NCI-H146 (cell line): ENCODE results near the gene SPNS2.

ENCODE experiments used
- DNase-seq: peaks from one replicate; lab custom pipeline; 2025; lab: John Stamatoyannopoulos, UW

Gene SPNS2, protein sequence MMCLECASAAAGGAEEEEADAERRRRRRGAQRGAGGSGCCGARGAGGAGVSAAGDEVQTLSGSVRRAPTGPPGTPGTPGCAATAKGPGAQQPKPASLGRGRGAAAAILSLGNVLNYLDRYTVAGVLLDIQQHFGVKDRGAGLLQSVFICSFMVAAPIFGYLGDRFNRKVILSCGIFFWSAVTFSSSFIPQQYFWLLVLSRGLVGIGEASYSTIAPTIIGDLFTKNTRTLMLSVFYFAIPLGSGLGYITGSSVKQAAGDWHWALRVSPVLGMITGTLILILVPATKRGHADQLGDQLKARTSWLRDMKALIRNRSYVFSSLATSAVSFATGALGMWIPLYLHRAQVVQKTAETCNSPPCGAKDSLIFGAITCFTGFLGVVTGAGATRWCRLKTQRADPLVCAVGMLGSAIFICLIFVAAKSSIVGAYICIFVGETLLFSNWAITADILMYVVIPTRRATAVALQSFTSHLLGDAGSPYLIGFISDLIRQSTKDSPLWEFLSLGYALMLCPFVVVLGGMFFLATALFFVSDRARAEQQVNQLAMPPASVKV

DNA sequence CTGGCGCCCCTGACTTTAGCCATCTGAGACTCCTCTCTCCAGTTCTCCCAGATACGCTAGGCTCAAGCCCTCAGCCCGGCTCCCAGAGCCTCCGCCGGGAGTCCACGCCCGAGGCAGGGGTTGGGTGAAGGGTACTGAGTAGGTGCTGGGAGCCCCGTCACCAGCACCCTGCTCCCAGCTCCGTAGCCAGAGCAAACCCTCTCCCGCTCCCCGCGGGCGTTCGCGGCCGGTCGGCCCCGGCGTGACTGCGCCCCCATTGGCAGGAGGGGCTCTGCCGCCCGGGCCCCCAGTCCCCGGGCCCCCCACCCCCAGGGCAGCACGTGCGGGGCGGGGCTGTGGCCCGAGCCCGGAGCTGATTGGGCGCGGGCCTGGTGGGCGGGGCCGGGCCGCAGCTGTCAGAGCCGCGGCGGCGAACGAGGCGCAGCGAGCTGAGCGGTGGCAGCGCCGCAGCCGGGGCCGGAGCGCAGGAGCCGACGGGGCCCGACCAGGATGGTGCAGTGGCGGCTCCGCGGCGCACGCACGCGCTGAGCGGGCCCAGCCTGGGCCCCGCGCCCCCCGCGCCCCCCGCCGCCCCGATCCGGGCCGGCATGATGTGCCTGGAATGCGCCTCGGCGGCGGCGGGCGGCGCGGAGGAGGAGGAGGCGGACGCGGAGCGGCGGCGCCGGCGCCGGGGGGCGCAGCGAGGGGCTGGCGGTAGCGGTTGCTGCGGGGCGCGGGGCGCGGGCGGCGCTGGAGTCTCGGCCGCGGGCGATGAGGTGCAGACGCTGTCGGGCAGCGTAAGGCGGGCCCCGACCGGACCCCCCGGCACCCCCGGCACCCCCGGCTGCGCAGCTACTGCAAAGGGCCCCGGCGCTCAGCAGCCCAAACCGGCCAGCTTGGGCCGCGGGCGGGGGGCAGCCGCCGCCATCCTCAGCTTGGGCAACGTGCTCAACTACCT lies at the start of gene SPNS2:
SPNS2 (plus strand) TSS at position 421 of the 937 bp plus-strand sequence; CDS start at position 588, 167 bp downstream.
- peak; percentile 64 for DNase-seq

DNA sequence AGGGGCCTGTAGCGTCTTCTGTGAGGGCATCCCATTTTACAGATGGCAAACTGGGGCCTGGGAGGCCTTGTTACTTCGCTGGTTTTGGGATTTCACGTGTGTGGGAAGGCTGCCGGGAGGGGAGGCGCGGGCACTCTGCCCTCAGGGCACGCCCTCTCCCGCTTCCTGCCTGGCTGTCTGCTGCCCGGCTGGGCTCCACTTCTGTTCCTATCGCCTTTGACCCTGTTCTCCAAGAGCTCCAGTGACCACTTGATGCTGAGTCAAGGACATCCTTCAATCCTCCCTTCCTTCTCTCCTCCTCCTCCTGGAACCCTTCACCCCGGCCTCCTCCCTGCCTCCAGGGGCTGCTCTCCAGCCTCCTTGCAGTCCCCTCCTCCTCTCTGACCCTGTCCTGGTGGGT lies 48.9 kb upstream of the SPNS2 start:
- no peak for DNase-seq

DNA sequence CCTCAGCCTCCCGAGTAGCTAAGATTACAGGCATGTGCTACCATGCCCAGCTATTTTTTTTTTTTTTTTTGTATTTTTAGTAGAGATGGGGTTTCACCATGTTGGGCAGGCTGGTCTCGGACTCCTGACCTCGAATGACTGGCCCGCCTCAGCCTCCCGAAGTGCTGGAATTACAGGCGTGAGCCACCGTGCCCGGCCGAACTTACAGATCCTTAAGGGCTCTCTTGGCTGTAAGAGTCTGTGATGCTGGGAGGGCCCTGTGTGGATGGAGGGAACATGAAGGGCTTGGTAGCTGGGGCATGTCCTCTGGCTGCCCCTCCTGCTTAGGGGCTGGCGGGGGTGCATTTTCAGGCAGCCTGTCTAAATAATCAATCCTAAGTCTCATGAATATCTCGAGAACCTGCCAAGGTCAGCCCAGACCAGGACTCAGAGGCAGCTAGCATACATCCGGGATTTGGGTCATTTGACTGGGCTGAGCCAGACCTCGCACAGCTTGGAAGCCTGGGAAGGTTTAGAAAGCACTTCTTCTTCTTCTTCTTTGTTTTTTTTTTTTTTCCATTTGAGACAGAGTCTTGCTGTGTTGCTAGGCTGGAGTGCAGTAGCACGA lies 47.9 kb upstream of the SPNS2 start:
- DNase-seq = no peak

DNA sequence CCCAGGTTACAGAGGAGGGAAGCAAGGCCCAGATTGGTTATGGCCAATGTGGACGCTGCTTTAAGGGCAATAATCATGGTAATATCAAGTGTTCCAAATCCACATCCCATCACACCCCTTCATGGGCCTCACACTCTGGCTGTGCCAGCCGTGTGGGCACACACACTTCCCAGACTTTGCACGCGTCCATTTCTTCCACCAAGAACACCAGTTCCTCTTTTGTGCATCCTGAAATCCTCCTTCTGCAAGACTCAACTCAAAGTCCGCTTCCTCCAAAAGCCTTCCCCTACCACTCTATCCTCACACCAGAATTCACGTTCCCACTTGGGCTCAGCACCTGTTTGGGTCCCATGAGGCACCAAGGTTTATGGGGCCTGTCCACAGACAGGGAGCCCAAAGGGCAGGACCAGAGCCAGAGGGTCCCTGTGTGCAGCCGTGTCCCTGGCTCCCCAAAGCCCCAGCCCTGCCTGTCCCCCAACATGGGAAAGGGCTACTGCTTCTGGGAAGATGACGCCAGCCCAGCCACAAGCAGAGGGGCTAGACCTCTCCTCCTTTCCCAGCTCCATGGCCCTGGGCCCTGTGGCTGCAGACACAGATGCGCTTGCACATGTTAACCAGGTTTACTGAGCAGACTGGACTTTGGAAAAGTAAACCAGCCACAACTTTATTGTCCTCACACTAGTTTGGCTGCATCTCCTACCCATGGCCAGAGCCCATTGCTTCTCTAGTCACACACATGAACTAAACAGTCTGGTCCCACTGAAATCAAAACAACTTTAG lies 44.7 kb upstream of the SPNS2 start:
- DNase-seq = no peak

DNA sequence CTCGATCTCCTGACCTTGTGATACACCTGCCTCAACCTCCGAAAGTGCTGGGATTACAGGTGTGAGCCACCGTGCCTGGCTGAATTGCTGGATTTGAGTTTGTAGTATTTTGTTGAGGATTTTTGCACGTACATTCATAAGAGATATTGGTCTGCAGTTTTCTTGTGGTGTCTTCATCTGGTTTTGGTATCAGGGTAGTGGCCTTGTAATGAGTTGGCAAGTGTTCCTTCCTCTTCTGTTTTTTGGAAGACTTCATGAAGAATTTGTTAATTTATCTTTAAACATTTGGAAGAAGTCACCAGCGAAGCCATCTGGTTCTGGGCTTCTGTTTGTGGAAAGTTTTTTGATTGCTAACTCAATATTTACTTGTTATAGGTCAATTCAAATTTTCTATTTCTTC lies 38.0 kb upstream of the SPNS2 start:
- DNase-seq = no peak

DNA sequence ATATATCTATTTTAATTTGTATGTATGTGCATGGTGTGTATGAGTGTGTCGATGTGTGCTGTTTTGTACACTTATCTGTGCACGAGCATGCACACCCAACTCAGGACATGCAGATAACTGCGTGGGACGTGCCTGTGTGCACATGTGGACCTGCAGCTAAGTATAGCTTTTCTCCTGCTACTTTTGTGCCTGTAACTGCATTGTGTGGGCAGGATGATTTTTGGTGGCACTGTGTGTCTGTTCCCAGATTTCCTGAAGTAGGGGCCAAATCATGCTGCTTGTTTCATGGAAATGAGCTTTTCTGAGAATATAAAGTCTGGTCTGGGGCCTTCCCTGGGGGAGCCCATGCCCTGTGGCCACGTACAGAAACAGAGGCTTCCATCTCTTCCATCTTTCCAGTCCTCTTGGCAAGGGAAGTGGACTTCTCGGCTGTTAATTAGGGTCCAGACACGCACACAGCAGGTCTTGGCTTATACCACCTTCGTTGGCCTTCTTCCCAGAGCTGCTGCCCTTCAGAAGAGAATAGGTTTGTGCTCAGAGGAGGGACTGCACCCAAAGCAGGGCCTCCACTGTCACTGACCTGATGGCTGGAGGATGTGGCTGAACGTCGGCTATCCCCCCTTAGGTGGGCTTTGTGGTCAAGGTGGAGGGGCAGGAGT lies 34.7 kb upstream of the SPNS2 start:
- no peak for DNase-seq

DNA sequence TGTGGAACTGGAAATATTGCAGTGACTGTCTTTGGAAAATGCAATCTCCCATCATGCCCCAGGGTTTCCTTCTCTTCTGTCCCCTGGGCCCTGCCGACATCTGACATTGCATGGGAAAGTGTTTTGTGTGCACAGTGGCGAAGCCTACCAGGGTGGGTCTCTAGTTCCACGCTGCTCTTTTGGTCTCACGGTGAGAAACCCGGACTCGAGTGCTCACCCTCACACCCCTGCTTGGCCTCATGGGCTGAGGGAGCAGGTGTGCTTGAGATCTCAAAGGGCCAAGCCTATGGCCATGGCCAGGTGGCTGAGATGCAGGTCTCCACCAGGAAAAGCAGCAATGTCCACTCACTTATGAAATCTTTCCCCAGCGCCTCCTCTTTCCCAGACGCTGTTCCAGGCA lies 32.9 kb upstream of the SPNS2 start:
- DNase-seq = no peak

DNA sequence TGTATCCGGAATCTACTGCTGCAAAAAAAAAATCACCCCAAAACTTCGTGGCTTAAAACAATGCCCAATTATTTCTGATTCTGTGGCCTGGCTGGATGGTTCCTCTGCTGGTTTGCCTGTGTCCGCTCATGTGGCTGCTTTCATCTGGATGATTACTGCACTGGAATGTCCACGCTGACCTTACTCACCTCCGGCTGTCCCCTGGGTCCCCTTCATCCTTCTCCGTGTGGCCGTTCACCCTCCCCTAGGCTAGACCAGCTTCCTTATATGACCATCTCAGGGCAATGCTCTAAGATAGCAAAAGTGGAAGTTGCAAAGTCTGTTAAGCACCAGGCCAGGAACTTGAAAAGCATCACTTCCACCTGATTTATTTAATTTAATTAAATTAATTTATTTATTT lies 31.4 kb upstream of the SPNS2 start:
- no peak for DNase-seq

DNA sequence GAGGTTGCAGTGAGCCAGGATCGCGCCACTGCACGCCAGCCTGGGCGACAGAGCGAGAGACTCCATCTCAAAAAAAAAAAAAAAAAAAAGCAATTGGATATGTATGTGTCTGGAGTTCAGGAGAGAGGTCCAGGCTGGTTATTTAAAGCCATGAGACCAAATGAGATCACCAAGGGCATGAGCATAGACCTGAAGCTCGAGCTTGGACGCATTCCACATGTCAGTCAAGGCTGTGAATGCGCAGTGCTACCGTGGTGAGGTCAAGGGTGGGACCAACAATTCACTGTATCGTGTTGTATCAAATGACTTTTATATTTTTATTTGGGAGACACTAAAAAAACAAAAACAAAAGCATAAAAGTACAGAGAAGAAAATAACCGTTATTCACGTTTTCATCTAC lies 29.1 kb upstream of the SPNS2 start:
- DNase-seq = no peak

DNA sequence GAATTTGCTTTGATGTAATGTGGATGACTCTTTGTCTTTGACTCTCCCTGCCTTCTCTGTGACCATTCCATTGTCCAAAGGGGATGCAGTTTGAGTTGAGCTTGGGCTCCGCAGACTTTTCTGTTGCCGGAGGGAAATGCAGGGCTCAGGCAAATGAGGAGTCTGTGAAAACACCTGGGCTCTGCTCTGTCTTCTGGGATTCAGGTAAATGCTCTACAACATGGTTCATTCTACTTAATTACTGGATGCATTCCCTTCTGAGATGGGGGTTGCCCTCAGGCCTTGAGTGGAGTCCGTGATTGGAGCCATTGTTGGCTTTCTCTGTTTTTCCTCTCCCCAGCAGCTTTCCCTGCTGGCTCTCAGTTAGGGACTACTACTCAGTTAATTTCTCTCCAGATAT lies 26.4 kb upstream of the SPNS2 start:
- DNase-seq = peak; percentile 16

DNA sequence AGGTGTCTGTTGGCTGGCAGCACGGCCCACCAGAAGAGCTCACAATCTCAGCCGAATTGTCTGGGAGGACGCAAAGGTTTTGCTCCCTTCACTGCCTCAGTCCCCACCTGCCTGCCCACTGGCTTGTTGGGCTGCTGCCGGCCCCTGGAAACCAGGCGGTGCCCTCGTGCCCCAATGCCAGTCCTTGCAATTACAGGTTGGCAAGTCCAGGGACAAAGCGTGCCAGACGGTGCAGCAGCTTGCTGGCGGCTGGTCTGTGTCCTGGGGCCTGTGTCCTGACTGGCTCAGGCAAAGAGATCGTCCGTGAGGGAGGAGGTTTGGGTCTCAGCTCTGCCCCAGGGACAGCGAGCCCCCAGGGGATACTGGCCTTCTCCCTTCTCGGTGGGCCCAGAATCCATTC lies 24.6 kb upstream of the SPNS2 start:
- no peak for DNase-seq

DNA sequence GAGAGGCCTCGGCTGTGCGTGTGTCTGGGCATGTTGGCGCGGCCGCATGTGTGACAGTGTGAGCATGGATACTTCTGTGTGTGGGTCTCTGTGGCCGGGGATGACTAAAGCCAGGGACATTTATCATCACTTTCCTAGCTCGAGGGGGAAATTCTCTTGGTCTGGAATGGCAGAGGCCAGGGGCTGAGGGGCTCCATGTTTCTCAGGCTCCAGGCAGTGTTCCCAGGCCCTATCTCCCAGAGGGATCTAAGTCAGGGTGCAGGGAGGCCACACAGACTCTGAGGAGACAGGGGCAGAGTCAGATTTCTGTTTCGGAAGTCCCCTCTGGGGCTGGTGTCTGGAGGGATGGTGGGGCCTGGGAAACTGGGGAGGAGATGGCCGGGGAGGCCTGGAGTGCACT lies 23.7 kb upstream of the SPNS2 start:
- no peak for DNase-seq

DNA sequence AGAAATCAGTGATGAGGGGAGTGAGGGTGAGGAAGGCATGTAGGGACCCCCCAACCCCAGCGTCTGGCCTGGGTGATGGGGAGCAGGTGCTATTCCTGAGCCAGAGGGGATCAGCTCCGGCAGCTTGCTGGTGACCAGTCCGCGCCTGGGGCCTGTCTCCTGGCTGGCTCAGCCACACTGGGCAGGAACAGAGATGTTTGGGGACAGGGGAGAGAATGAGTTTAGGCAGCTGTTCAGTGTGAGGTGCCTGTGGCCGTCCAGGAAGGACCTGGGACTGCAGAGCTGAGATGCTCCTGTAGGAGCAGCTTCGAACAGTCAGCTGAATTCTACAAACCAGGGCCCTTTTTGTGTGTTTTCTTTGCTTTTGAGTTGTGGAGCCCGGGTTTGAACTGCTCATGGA lies 23.2 kb upstream of the SPNS2 start:
- DNase-seq = no peak

DNA sequence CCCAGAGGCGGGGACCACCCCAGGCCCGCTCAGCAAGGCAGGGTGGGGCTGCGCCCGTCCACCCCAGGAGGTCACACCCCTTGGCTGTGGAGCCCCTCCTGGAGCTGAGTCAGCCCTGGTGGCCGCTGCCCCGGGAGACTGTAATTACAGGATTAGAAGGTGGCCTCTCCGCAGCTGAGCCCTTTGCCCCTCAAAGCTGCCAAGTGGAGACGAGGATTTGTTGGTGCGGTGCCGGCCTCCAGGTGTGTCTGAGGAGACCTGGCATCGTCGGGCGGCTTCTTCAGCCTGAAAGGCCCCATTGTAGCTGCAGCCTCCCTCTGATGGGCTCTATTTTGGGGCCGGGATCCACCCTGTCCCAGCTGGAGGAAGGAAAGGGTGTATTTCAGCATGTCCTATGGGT lies 22.7 kb upstream of the SPNS2 start:
- DNase-seq = no peak

DNA sequence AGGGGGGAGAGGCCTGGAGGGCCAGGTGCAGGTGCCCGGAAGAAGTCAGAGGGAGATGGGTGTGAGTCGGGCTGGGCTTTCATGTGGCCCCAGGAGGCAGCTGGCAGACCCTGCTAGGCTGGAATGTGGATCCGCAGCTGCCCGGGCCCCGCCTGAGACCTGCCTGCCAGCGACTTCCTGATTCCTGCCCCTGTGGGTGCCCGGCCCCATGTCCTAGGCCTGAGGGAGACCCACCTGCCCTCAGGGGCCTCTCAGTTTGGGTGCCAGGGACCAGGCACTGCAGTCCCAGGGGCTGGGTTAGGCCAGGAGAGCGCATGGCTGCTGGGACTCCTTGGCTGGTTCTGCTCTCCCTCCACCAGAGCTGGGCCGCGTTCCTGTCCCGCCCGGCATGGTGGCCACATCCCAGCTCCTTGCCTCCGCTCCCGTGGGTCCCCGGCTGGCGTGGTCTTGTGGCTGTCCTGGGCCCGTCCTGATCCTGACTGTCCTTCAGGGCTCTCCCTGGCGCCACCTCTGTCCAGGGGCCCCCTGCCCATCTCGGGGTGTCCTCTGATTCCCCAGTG lies 22.1 kb upstream of the SPNS2 start:
- DNase-seq = peak; percentile 22

DNA sequence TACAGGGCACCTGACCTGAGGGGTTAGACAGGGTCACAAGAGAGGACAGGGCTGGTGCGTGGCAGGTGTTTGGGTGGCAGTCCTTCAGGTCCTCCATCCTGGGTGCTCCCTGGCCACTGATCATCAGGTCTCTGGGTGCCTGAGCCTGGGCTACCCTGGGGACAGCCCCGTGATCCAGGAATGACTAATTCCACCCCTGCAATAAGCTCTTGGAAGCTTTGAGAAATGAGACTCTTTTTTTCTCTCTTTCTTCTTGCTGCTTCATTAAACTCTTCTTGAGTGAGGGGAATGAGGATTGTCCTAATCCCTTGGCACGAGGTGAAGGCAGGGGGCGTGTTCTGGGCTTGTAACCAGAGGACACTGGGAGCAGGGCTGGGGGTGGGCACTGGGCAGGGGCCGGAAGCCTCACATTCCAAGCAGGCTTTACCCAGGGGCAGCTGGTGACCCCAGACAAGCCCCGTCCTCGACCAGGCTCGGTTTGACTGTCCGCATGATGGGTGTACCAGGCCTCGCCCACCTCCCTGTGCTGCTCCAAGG lies 21.4 kb upstream of the SPNS2 start:
- DNase-seq = no peak

DNA sequence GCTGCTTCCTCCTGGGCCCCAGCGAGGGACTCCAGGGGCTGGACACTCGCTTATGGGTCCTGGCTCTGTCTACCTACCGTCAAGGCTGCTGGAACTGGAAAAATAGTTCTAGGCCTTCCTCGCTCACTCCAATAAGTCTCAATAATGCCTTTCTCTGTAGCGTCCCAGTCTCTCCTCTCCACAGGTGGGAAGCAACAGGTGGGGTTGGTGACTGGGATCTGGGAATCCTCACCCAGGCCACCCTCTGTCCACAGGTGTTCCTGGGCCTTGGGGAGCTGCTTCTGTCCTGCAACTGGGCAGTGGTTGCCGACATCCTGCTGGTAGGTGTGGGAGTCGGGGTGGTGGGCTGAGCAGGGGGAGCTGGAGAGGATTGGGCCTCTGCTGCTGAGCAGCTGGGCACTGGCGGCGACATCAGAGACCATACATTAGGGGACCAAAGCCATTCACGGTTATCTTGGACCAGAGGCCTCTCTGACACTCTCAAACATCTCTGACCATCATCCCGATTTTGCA lies 20.3 kb upstream of the SPNS2 start:
- DNase-seq = no peak

DNA sequence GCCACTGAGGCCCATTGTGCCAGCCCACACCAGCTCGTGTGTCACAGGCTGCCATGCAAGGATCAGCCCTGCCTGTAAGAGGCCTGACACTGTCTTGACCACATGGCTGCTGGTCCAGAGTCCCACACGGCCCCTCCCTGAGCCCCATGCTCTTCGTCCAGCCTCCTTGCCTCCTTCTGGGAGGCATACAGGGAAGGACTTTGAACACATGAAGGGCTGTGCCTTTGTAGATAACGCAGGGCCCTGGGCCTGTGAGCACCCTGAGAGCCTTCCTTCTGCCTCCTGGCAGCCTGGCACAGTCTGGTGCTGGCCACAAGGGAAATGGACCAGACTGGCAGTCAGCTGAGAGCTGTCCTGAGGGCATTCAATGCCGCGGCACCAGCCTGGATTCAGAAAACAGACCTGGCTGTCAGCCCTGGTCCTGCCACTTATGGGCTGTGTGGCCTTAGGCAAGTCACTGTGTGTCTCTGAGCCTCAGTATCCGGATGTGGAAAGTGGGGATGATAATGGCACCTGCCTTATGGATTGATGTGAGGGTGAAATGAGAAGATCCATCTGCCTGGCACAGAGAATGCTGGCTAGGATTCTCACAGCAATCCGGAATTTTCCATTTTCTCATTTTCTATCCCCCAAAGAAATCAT lies 19.2 kb upstream of the SPNS2 start:
- DNase-seq = no peak

DNA sequence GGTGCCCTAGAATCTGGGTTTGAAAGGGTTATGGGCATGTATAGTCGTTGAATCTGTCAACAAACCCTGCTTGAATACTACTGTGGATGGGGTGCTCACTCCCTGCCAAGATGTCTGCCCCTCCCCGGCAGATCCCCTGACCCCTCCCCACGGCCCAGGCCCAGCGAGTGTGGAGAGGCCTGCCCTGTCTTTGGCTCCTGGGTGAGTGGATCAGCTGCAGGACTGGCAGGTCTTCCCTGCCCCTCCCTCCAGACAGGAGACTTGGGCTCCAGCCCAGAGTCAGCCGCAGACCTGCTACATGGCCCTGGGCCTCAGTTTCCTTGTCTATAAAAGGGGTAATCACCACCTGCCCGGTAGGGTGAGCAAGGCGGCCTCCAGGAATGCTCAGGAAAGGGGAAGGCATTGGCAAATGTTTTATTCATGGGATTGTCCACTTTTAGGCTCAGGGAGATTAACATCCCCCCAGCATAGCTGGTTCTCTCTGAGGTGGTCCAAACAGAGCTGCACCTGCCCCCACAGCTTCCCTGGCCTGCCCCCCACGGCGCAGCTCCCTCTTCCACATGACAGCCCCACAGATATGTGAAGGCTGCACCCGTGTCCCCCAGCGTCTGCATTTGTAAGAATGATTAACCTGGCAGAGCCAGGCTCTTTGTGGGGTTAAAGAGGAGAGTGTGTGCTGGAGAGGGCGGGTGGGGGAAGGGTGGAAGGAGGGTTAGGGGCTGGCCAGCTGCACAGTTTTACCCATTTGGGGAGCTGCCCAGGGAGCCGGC lies 18.5 kb upstream of the SPNS2 start:
- no peak for DNase-seq
